ENCODE results near the gene TMPRSS6.

The TMPRSS6 gene

DNA sequence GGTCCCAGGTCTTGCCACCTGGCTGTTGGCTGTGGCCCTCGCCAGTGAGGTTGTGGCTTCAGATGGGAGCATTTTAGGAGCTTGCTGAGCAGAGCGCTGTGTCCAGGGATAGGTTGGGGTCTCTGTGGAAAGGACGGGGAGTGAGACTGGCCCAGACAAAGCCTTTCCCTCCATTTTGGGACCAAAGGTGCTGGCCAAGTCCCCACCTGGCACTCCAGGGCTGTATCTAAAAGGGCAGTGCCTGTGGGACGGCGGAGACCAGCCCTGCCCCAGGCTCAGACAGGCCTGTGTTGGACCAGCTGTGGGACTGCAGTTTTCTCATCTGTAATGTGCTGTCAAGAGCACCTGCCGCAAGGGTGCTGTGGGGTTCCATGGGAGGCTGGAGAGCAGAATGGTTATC, 62.9 kb downstream of the TMPRSS6 start:
- no peak for DNase-seq

DNA sequence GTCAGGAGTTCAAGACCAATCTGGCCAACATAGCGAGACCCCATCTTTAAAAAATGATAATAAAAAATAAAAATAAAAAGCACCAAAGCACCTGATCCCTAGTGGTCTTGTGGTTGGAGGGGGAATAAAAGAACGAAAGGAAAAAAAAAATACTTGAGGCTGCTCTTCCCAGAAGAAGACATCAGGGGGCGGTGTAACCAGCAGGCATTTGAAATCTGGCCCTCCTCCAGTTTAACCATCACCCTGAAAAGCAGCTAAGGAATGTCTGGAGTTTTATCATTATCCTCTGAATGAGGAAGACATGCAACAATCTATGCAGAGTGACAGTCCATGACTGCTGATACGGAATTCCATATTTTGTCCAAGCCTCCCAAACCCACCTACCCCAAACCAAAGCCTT, 63.6 kb downstream of the TMPRSS6 start:
- no peak for DNase-seq

GRCh38 chr22:37044634-37045625, 64.6 kb downstream of the TMPRSS6 start:
- DNase-seq: no peak

GRCh38 chr22:37043828-37044538, 65.5 kb downstream of the TMPRSS6 start:
- DNase-seq: no peak

DNA sequence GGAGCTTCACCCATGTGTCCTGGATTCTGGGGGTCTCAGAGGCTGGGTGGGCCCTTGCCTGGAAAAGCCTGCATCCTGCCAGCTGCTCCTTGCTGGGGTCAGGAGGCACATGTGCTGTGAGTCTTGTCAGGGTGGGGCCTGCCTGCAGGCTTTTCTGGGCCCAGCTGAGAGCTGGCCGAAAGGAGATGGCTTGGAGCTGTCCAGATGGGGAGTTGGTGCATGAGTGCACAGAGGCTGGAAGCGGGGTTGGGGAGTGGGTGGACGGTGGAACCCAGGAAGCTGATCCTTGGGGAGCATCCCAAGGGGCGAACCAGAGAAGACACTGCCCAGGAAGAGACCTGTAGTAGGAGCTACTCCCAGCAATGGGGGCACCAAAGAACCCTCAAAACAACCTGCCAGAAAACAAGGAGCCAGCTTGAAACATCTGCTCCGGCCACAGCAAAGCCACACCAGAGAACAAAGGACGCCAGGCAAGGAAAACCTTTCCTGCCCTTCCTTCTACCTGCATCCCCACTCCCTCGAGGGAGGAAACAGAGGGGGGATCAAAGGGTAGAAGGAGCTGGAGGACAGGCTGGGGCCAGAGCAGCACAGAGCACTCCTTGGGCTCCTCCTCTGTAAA, 66.2 kb downstream of the TMPRSS6 start:
- no peak for DNase-seq

GRCh38 chr22:37039466-37039865, 70.0 kb downstream of the TMPRSS6 start:
- no peak for DNase-seq

- no peak for DNase-seq
Measured at GRCh38 chr22:37037669-37038068, 71.8 kb downstream of the TMPRSS6 start.

- DNase-seq: no peak
Measured at GRCh38 chr22:37036655-37037377, 72.7 kb downstream of the TMPRSS6 start.

DNA sequence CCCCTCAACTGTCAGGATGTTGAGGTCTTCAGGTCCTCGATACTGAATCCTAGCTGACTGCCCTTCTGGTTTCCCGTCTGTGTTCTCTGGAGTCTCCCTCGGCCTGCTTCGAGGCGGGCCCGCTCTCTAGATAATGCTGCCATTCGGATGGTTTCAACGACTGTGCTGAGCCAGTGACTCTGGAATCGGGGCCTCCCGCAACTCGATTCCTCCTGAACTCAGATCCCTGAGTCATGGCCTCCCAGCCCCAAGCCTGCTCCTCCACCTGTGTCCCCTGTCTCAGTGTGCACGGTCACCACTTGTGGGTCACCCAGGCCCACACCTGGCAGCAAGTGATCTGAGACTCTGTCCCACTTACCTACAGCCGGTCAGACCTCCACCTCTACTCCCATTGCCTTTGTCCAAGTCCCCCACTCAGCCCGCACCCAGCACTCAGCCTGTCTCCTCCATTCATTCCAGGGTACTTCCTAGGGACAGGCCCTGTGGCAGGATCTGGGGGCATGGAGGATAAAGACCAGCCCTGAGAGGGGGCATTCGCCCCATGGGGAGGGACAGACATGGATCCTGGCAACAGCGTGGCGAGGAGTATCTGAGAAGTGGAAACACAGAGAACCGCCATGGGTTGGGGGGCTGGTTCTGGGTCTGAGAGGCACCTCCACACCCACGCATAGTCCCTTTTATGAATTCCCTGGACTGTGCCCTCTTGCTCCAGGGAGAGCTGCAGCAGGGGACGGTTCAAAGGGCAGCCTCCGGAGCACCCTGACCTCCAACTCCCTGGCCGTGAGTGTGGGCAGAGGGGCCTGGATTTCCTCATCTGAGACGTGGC, 75.7 kb downstream of the TMPRSS6 start:
- DNase-seq: no peak

GRCh38 chr22:37032535-37033460, 76.7 kb downstream of the TMPRSS6 start:
- DNase-seq: no peak

GRCh38 chr22:37032134-37032534, 77.4 kb downstream of the TMPRSS6 start:
- no peak for DNase-seq

- no peak for DNase-seq
Measured at GRCh38 chr22:37030560-37031281, 78.8 kb downstream of the TMPRSS6 start.

DNA sequence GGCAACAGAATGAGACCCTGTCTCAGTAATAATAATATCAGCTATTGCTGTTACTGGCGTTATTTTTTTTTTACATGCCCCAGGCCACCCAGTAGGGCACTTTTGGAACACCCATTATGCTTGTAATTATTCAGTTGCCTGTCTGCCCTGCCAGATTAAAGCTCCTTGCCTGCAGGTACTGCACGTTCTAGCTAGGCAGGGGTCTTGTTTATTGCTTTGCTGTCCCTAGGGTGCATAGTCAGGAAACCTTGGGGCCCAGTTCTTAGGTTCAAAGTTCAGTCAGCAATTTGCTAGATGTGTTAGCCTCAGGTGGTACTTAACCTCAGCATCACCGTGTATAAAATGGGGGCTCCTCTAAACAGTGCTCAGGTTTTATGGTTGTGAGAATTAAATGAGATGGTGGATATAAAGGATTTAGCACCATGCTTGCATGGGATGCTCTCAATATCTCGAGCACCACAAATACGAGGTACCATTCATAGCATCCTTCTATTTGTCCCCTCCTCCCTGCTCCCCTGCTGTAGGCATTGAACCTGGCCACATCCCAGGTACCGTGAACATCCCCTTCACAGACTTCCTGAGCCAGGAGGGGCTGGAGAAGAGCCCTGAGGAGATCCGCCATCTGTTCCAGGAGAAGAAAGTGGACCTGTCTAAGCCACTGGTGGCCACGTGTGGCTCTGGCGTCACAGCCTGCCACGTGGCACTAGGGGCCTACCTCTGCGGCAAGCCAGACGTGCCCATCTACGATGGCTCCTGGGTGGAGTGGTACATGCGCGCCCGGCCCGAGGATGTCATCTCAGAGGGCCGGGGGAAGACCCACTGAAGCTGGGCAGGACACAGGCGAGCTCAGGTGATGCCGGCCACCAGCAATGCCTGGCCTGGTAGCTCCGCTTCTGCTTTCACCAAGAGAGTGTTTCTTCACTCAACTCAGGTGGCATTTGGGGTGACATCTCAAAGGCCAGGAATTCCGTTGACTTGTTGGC, 80.5 kb downstream of the TMPRSS6 start:
- no peak for DNase-seq

- DNase-seq: no peak
Measured at GRCh38 chr22:37027556-37027955, 82.0 kb downstream of the TMPRSS6 start.

- DNase-seq: no peak
Measured at GRCh38 chr22:37026325-37026724, 83.2 kb downstream of the TMPRSS6 start.

- no peak for DNase-seq
Measured at GRCh38 chr22:37025500-37026070, 83.9 kb downstream of the TMPRSS6 start.

GRCh38 chr22:37024339-37025157, 85.0 kb downstream of the TMPRSS6 start:
- no peak for DNase-seq
